ENCODE data around the gene PSTPIP1. TPM values are rescaled to one million over a fixed set of nuclear protein-coding genes. Genes with fewer than 3 reads are reported as not detected.

Gene PSTPIP1
- total and polyA plus RNA-seq, 2 of the 13 experiments (the other 11 are each of a cell fraction or from before 2014, with no cell fraction given) = 4.4 to 8.7 TPM

GRCh38 chr15:76979996-76980520, 14.9 kb upstream of the PSTPIP1 start:
- POLR2A ChIA-PET = no interaction called here
- no peak for DNase-seq (ENCODE audit: low spot score)
- intact Hi-C loops (cut with micrococcal nuclease; ENCODE audit: unreplicated experiment) = loop anchor here (5.0 kb wide), 1 partner anchor 362 kb away; no protein-coding TSS in a partner anchor

More at GRCh38 chr15:76979996-76980520, 14.9 kb upstream of the PSTPIP1 start:
- CTCF ChIA-PET (ENCODE audit: low intra/inter-chr PET ratio, low total read pairs) = no interaction called here
- Histone ChIP-seq H3K36me3 (replicated peaks in 1 of 2; ENCODE audit: control insufficient read depth in 1 of 2, insufficient read depth in 2 of 2, low read length in 2 of 2) (no peaks in the 10 kb centered on the region), H2AFZ (ENCODE audit: low read length) (no peak overlapping the region), H3K9ac (ENCODE audit: insufficient read depth, low read depth, low read length) (no peak overlapping the region), H3K4me2 (ENCODE audit: low read depth, low read length) (no peak overlapping the region), H4K20me1 (ENCODE audit: insufficient read depth, low read length) (no peaks in the 10 kb centered on the region), H3K4me3 (replicated peaks in 1 of 3; ENCODE audit: insufficient read depth in 1 of 3, low read depth in 2 of 3, low read length in 3 of 3) (no peak overlapping the region), H3K27ac (ENCODE audit: extremely low read length, insufficient read depth, low read length) (no peak overlapping the region), H3K9me3 (ENCODE audit: low read length) (no peaks in the 10 kb centered on the region), H3K79me2 (ENCODE audit: insufficient read depth, low read length) (no peaks in the 10 kb centered on the region), H3K4me1 (ENCODE audit: insufficient read depth, low read length) (peaks cover 7% of the 10 kb centered on the region; the same call in 1 of the 2 replicates), H3K27me3 (ENCODE audit: control insufficient read depth in 1 of 2, insufficient read depth in 2 of 2, low read length in 2 of 2) (peaks cover 3 to 22% of the 10 kb centered on the region in 2 experiments; a peak in 4 of 5 replicates)
- FAIRE-seq (no peak), ATAC-seq (no peak)
- TF ChIP-seq ZNF614 (CRISPR knock-in tag; IDR thresholded peaks at IDR 0.05; ENCODE audit: borderline replicate concordance) (no peak), POLR2AphosphoS2 (IDR thresholded peaks at IDR 0.05; ENCODE audit: low read depth, low read length) (no peak), PRPF4 (IDR thresholded peaks at IDR 0.05; ENCODE audit: low read depth, low read length, poor library complexity, severe bottlenecking) (no peak), ZNF580 (CRISPR knock-in tag; IDR thresholded peaks at IDR 0.05; ENCODE audit: borderline replicate concordance, low read depth) (no peak), TRAFD1 (CRISPR knock-in tag; IDR thresholded peaks at IDR 0.05; ENCODE audit: borderline replicate concordance) (no peak)
- WGBS (ENCODE audit: low lambda C conversion rate) = 19% methylated on average over 6 of the region's 7 CpGs
- no TSS peak for BruUV-seq (replicated peaks)
- in situ Hi-C loops (cut with HindIII; ENCODE audit: extremely low pct_ligation_motif_present, low pct_unique_long_range_greater_than_20kb) = no loop called here

Measured in HepG2 (cell line).